Keratinocyte (primary cell): ENCODE data around the gene CPNE4. TPM values are rescaled to one million over a fixed set of nuclear protein-coding genes. Genes with fewer than 3 reads are reported as not detected.

Experiments
- DNase-seq: peaks from one replicate; pipeline ENCODE4 v3.0.0-alpha.2; 2011; ENCODE audit warnings: low read depth, missing footprints, low spot score
- FAIRE-seq: peaks from 2 replicates; lab custom pipeline; 2011; peaks lifted over from hg19 to GRCh38; lab: Jason Lieb, UNC
- H2AFZ ChIP-seq: 2 replicates; pipeline ENCODE4 v1.6.0; 2012; ENCODE audit warnings: low read length, control low read depth, inconsistent platforms; ENCODE audit not compliant: control insufficient read depth
- H3K27ac ChIP-seq: 2 replicates; pipeline ENCODE4 v1.5.1; 2011; ENCODE audit warnings: low read length; ENCODE audit not compliant: control insufficient read depth, insufficient read depth
- H3K27me3 ChIP-seq: 3 replicates; pipeline ENCODE4 v1.6.0; 2011; ENCODE audit warnings: low read length; ENCODE audit not compliant: control insufficient read depth, insufficient read depth; ENCODE audit errors: extremely low read depth
- H3K36me3 ChIP-seq, 2 experiments: 2 replicates in 1 of 2; 3 replicates in 1 of 2; pipeline ENCODE4 v1.5.1; 2011; ENCODE audit warnings: low read length in 2 of 2, mild to moderate bottlenecking in 1 of 2; ENCODE audit not compliant: control insufficient read depth in 2 of 2, insufficient read depth in 2 of 2; ENCODE audit errors: extremely low read depth in 1 of 2
- H3K4me1 ChIP-seq: 3 replicates; pipeline ENCODE4 v1.5.1; 2011; ENCODE audit warnings: low read length; ENCODE audit not compliant: control insufficient read depth, insufficient read depth; ENCODE audit errors: extremely low read depth
- H3K4me2 ChIP-seq: 3 replicates; pipeline ENCODE4 v1.6.0; 2011; ENCODE audit warnings: low read depth, low read length; ENCODE audit not compliant: control insufficient read depth, insufficient read depth; ENCODE audit errors: extremely low read depth
- H3K4me3 ChIP-seq, 3 experiments: fragments of 200-600 bp in 1 of 3; sonication (generic) in 1 of 3; 2 replicates in 2 of 3; 3 replicates in 1 of 3; pipeline ENCODE4 v1.5.1; 2011 to 2016; ENCODE audit warnings: low read length in 3 of 3, mild to moderate bottlenecking in 3 of 3, control low read depth in 2 of 3, inconsistent platforms in 1 of 3, low read depth in 1 of 3, mixed read lengths in 1 of 3, mixed run types in 1 of 3, moderate library complexity in 1 of 3; ENCODE audit not compliant: control insufficient read depth in 2 of 3, insufficient read depth in 2 of 3; ENCODE audit errors: extremely low read depth in 1 of 3
- H3K79me2 ChIP-seq: 2 replicates; pipeline ENCODE4 v1.6.0; 2012; ENCODE audit warnings: low read length; ENCODE audit not compliant: control insufficient read depth, insufficient read depth
- H3K9ac ChIP-seq: 3 replicates; pipeline ENCODE4 v1.6.0; 2011; ENCODE audit warnings: low read length; ENCODE audit not compliant: control insufficient read depth, insufficient read depth; ENCODE audit errors: extremely low read depth
- H3K9me1 ChIP-seq: 3 replicates; pipeline ENCODE4 v1.6.0; 2011; ENCODE audit warnings: low read length; ENCODE audit not compliant: control insufficient read depth, insufficient read depth; ENCODE audit errors: extremely low read depth
- H3K9me3 ChIP-seq: 2 replicates; pipeline ENCODE4 v1.5.1; 2012; ENCODE audit warnings: low read depth, low read length; ENCODE audit not compliant: control insufficient read depth
- H4K20me1 ChIP-seq: 3 replicates; pipeline ENCODE4 v1.6.0; 2011; ENCODE audit warnings: low read length; ENCODE audit not compliant: control insufficient read depth, insufficient read depth; ENCODE audit errors: extremely low read depth
- EZH2 ChIP-seq: IDR thresholded peaks from one replicate; pipeline ENCODE4 v1.6.1; 2012; ENCODE audit warnings: inconsistent platforms, mild to moderate bottlenecking, low read length, moderate library complexity
- dilution Hi-C: fragments of 300-500 bp; cut with MboI; formaldehyde crosslinking; loops from one replicate; pipeline ENCODE4 v1.7.0; 2020; ENCODE audit warnings: low sequenced_read_pairs; ENCODE audit not compliant: extremely low pct_ligation_motif_present
- polyA plus RNA-seq, 5 experiments: library from polyadenylated mRNA; depleted of rRNA in 3 of 5; stranded (reverse) in 3 of 5; stranded (forward) in 1 of 5; unstranded in 1 of 5; fragments of >200 nt; gene quantifications; 1 replicate in 1 of 5; 2 replicates in 3 of 5; 3 replicates in 1 of 5; pipeline versions ENCODE4 v1.2.1 to v1.2.3, GENCODE V29; 2011 to 2012; ENCODE audit warnings: missing spikeins in 2 of 5, low read depth in 1 of 5, low replicate concordance in 1 of 5
- TF ChIP-seq, protein P1 (sequence below), 3 experiments: IDR thresholded peaks in 1 of 3; conservative IDR thresholded peaks in 1 of 3; optimal IDR thresholded peaks in 1 of 3; 2 replicates in 2 of 3; 3 replicates in 1 of 3; pipeline versions ENCODE3 to v1.5.1; 2011; ENCODE audit warnings: low read length in 3 of 3, mild to moderate bottlenecking in 3 of 3, moderate library complexity in 2 of 3, control low read depth in 1 of 3, inconsistent platforms in 1 of 3; ENCODE audit not compliant: insufficient read depth in 2 of 3; ENCODE audit errors: extremely low read depth in 1 of 3

CPNE4 gene
- polyA plus RNA-seq, 1 donor (not counting 4 experiments of a cell fraction or from before 2014, with no cell fraction given), result 0.08 TPM

DNA sequence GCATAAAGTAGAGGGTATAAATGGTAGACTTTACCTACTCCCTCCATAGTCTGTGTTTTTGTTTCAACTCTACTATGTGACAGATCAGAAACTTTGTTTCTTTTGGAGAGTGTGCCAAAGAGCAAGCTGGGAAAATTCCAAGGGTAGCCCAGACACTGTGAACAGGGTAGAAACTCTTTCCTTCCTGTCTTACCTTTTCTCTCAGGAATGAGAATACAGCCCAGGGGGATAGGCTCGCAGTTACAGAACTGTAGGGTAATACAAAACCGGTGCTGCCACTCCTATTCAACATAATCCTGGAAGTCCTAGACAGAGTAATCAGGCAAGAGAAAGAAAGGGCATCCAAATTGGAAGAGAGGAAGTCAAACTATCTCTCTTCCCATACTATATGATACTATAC is 256.3 kb downstream of the CPNE4 start:
- Histone ChIP-seq H3K9me1 (no peaks in the 10 kb centered on the region), H3K9me3 (no peaks in the 10 kb centered on the region), H3K27me3 (no peaks in the 10 kb centered on the region), H3K4me2 (no peak overlapping the region), H3K36me3 (no peaks in the 10 kb centered on the region), H3K4me1 (no peaks in the 10 kb centered on the region), H3K27ac (no peak overlapping the region), H3K9ac (no peak overlapping the region), H3K79me2 (no peaks in the 10 kb centered on the region), H2AFZ (no peak overlapping the region), H4K20me1 (no peaks in the 10 kb centered on the region), H3K4me3 (no peak overlapping the region)
- dilution Hi-C loops, result no loop called here
- TF ChIP-seq, protein P1, sequence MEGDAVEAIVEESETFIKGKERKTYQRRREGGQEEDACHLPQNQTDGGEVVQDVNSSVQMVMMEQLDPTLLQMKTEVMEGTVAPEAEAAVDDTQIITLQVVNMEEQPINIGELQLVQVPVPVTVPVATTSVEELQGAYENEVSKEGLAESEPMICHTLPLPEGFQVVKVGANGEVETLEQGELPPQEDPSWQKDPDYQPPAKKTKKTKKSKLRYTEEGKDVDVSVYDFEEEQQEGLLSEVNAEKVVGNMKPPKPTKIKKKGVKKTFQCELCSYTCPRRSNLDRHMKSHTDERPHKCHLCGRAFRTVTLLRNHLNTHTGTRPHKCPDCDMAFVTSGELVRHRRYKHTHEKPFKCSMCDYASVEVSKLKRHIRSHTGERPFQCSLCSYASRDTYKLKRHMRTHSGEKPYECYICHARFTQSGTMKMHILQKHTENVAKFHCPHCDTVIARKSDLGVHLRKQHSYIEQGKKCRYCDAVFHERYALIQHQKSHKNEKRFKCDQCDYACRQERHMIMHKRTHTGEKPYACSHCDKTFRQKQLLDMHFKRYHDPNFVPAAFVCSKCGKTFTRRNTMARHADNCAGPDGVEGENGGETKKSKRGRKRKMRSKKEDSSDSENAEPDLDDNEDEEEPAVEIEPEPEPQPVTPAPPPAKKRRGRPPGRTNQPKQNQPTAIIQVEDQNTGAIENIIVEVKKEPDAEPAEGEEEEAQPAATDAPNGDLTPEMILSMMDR (optimal IDR thresholded peaks at IDR 0.05 in 1 of 3, IDR thresholded peaks at IDR 0.05 in 1 of 3, conservative IDR thresholded peaks at IDR 0.05 in 1 of 3; ENCODE audit: extremely low read depth in 1 of 3, insufficient read depth in 2 of 3, low read length in 3 of 3), result no peak
- no peak for TF ChIP-seq EZH2
- no peak for DNase-seq
- FAIRE-seq, result no peak

GRCh38 chr3:131775650-131776049 is 259.2 kb downstream of the CPNE4 start:
- H2AFZ ChIP-seq, result no peak overlapping the region

More at GRCh38 chr3:131775650-131776049, 259.2 kb downstream of the CPNE4 start:
- H3K79me2 ChIP-seq, result no peaks in the 10 kb centered on the region
- FAIRE-seq (no peak), DNase-seq (no peak)
- no peak overlapping the region for H3K4me3 ChIP-seq
- no peak overlapping the region for H3K27ac ChIP-seq
- no peaks in the 10 kb centered on the region for H3K4me1 ChIP-seq
- no peaks in the 10 kb centered on the region for H3K9me3 ChIP-seq
- H3K4me2 ChIP-seq, result no peak overlapping the region
- H3K9ac ChIP-seq, result no peak overlapping the region
- no peaks in the 10 kb centered on the region for H3K27me3 ChIP-seq
- no peaks in the 10 kb centered on the region for H4K20me1 ChIP-seq
- no peak for TF ChIP-seq EZH2
- TF ChIP-seq, protein P1 (optimal IDR thresholded peaks at IDR 0.05 in 1 of 3, IDR thresholded peaks at IDR 0.05 in 1 of 3, conservative IDR thresholded peaks at IDR 0.05 in 1 of 3; ENCODE audit: extremely low read depth in 1 of 3, insufficient read depth in 2 of 3, low read length in 3 of 3), result no peak
- dilution Hi-C loops, result no loop called here
- H3K36me3 ChIP-seq, result no peaks in the 10 kb centered on the region
- no peaks in the 10 kb centered on the region for H3K9me1 ChIP-seq
